GM18505 (cell line): Measurements from ENCODE around the gene PRAMEF1.
"Not testable (repeated sequence)": the region's sequence is repeated elsewhere in the genome, so short reads cannot be mapped to it uniquely, and the experiment has no call there.

Experiments used
- ATAC-seq: cut with Tn5 transposase; IDR thresholded peaks from one replicate; pipeline ENCODE4 v1.9.1; 2021; ENCODE audit not compliant: unreplicated experiment
- POLR2A ChIP-seq: IDR thresholded peaks from 4 replicates; pipeline ENCODE4 v1.6.1; 2011; ENCODE audit warnings: borderline replicate concordance; ENCODE audit not compliant: insufficient read depth, insufficient read length; ENCODE audit errors: extremely low read depth

PRAMEF1 gene

DNA sequence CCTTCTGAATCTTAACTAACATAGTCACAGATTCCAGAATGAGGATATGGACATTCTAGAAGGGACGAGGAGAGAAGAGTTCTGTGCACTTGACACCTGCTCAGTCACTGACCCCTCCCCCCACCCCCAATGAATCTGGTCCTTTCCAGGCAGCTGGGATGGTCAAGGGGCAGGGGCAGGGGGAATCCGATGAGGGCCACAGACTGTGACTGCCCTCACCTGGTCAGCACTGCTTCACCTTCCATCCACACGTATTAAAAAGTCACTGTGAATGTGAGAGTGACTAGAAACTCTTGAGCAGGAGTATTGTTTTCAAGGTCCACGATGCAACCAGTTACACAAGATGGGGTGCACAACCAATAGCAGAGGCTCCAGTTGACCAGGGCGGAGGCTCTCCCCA, 27.2 kb upstream of the PRAMEF1 start:
- no peak for ATAC-seq
- no peak for TF ChIP-seq POLR2A

DNA sequence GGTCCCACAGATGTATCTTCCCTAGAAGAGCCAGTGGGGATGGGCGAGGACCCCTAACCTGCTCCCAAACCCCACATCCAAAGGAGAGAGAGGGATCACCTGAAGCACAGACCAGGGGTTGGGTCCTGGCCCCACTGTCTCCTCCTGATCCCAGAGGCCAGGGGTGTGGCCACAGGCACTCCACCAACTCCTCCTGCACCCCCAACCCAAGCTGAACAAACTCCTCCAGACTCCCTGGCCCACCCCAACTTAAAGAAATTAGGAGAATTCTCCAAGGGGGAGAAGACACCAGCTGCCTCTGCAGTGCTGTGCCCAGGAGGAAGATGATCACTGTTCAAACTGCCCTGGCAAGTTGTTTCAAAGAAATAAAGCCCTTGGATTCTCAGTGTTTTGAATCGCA, 22.2 kb upstream of the PRAMEF1 start:
- ATAC-seq, result no peak
- no peak for TF ChIP-seq POLR2A

DNA sequence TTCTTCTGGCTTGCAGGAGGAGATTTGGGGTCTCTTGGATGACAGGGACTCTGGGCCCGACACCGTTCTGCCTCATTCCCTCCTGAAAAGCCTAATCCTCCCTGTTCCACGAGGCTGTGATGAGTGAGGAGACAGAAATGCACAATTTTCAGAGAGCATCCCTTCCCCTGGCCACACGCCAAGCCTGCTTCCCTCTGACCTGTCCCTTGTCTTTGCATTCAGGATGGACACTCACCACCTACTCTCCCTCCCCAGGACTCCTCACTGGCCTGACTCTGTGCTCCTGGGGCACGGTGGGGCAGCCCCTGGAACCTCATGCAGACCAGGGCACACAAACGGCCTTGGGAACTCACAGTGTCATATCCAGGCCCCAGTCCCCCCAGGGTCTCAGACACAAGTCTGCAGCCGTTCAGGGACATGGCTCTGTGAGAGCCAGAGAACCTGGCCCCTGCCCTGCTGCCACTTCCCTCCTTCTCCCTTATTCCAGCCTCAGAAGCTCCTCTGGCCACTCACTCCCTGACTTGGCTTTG, 21.2 kb upstream of the PRAMEF1 start:
- TF ChIP-seq POLR2A, result no peak

DNA sequence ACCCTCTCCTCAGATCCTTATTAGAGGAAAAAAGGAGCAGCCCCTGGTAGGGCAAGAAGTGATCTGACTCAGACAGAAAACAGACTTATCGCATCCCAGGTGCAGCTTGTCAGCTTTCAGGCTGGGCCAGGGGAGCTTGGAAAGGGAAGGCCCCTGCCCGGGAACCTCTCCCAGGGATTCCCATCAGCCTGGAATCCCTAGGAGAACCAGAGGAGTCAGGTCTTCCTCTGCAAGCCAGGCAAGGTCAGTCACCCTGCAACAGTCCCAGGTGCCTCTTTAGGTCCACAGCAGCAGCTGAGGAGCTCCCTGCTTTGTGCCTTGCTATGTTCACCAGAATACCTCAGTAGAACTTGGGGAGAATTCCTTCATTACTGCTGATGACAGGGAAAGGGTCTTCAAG, 20.6 kb upstream of the PRAMEF1 start:
- TF ChIP-seq POLR2A, result no peak

More for the DNA sequence above, 21.2 kb upstream of the PRAMEF1 start:
- no peak for ATAC-seq

DNA sequence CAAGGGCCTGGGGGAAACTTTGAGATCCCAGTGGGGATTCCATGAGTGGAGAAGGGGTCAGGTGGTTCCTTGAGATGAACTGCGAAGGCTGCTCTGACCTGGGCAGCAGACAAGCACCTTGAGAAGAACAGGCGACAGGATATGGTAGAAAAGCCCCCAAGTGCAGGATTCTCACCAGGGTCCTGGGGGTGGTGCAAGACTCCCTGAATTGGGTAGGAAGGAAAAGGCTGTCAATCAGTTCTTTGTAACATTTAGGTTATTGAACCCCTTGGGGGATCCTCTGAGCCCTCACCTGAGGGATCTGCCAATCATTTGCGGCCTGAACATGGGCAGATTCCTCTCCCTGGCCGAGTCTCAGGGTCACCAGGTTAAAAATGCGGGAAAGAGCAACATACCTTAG, 20.0 kb upstream of the PRAMEF1 start:
- ATAC-seq, result no peak
- no peak for TF ChIP-seq POLR2A

More for the DNA sequence above, 20.6 kb upstream of the PRAMEF1 start:
- no peak for ATAC-seq

DNA sequence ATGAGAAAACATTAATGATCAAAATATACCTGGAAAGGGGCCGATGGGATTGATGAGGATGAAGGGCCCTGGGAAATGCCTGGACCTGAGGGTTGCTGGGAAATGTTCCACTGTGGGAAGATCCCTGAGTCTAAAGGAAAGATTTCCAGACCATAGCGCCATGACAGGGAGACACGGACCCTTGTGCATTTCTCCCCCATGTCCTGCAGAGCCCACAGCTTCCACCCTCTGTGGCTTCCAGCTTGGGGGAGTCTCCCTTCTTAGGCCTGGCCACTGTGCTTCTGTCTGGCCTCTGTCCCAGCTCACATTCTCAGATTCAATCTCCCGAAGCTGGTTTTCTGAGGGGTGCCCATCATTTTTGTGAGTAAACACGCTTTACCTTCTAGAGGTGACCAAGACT, 18.7 kb upstream of the PRAMEF1 start:
- TF ChIP-seq POLR2A, result no peak

DNA sequence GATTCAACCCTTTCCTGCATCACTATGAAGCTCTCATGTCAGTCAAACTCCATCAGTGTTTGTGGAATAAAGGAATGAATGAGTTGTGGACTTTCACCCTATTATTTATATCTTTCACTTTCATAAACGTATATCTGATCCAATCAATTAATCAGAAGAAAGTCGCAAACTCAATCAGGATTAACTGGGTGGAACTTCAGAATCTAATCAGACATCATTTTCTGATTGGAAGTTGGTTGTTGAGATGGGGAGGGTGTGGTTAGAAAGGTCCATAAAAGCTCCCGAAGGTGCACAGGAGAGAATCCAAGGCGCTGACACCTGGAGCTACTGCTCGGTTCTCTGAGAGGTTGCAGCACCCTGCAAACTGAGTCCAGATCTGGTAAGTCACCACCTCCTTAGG, 17.8 kb upstream of the PRAMEF1 start, which contains the start of gene PRAMEF12:
TSS of gene PRAMEF12 (plus strand) at position 301 of the 400 bp plus-strand sequence. CDS start 1,130 bp downstream, outside the sequence.
- ATAC-seq, result no peak
- TF ChIP-seq POLR2A, result no peak

More for the DNA sequence above, 18.7 kb upstream of the PRAMEF1 start:
- no peak for ATAC-seq

DNA sequence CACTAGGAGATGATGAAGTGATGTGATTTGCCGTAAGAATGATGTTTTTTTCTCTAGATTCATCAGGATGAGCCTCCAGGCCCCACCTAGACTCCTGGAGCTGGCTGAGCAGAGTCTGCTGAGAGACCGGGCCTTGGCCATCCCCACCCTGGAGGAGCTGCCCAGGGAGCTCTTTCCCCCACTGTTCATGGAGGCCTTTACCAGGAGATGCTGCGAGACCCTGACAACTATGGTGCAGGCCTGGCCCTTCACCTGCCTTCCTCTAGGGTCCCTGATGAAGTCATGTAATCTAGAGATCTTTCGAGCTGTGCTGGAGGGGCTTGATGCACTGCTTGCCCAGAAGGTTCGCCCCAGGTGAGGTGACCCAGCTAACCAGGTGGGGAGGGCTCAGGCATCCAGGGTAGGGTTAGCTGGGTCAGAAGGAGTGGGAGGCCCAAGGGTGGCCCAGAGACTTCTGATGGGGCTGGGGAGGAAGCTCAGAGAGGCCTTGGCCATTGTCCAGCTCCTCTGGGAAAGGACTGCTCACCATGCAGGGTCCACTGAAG, 16.3 kb upstream of the PRAMEF1 start:
- TF ChIP-seq POLR2A, result no peak
- no peak for ATAC-seq

DNA sequence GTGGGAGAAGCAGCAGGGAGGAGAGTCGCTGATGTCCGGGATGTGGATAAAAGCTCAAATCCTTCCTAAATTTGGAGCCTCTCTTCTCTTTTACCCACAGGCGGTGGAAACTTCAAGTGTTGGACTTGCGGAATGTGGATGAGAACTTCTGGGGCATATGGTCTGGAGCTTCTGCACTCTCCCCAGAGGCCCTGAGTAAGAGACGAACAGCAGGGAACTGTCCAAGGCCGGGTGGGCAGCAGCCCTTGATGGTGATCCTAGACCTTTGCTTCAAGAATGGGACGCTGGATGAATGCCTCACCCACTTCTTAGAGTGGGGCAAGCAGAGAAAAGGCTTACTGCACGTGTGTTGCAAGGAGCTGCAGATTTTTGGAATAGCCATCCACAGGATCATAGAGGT, 15.8 kb upstream of the PRAMEF1 start:
- TF ChIP-seq POLR2A, result no peak
- ATAC-seq, result no peak

DNA sequence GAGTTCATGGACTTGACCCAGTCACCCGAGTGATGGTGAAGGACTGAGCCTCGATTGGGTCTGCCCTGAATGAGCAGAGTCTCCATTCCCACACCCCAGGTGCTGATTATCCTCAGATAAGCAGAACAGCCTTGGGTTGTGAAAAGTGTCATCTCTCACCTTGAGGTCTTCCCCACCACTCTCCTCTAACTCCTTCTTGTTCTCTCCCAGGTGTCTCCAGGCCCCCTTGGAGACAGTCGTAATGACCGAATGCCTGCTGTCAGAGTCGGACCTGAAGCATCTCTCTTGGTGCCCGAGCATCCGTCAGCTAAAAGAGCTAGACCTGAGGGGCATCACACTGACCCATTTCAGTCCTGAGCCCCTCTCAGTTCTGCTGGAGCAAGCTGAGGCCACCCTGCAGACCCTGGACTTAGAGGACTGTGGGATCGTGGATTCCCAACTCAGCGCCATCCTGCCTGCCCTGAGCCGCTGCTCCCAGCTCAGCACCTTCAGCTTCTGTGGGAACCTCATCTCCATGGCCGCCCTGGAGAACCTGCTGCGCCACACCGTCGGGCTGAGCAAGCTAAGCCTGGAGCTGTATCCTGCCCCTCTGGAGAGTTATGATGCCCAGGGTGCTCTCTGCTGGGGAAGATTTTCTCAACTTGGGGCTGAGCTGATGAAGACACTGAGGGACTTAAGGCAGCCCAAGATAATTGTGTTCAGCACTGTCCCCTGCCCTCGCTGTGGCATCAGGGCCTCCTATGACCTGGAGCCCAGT, 14.2 kb upstream of the PRAMEF1 start:
- no peak for ATAC-seq
- no peak for TF ChIP-seq POLR2A

DNA sequence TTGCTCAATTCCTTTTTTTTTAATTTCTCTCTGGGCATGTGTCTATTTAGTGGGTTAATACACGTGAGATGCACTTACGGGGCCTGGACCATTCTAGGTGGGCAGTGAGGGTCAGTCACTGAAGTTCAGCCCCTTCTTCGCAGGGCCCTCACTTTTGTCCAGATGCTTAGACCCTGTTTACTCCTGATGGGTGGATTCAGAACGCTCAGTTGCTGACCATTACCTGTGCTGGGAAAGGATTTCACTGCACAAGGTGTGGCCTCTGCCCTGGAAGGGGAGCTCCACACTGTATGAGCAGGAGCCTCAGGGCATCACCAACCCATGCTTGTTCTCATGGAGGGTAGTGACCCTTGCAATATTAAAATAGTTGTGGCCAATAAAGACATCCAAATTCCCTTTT, 13.1 kb upstream of the PRAMEF1 start:
- no peak for ATAC-seq
- TF ChIP-seq POLR2A, result no peak

DNA sequence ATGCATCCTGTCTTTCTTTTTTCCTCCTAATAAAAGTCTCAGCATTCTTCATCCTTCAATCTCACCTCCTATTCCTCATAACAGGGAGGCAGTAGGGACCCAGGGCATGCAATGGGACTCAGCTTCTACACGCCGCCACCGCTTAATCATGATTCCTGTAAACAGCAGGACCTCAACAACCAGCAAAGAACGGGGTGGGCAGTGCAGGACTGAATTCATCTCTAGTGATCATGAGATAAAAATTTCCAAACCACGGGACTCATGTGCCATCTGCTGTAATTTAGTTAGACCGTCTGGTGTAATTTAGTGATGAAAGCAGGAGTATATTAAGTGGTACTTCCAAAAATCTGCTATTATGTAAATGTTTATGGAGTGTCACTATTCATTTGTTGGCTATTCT, 12.3 kb upstream of the PRAMEF1 start:
- TF ChIP-seq POLR2A, result no peak
- ATAC-seq, result no peak

DNA sequence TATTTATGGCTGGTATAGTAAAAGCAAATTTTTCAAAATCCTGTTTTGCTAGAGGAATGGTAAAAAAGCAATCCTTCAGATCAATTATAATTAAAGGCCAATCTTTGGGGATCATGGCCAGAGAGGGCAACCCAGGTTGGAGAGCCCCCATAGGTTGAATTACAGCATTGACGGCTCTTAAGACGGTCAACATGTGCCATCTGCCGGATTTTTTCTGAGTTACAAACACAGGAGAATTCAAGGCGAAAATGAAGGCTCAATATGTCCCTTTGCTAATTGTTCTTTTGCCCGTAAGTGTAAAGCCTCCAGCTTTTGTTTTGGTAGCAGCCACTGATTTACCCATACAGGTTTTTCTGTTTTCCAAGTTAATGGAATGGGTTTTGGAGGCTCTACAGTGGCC, 9.7 kb upstream of the PRAMEF1 start:
- ATAC-seq, result not testable (repeated sequence)

DNA sequence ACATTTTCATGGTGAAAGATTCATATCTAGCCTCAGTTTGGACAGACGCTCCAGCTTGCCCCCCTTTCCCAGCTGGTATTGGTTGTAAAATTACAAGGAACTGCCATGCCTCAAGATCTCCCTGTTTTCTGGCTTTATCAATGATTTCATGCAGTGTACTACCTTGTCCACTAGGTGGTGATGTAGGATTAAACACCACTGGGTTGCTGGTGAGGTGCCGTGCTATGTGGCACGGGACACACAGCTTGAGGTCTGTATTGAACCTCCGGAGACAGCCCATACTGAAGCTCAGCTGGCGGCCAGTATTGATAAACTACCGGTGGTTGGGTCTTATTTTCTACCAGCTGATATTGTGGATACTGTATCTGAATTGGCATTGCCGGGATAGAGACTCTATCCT, 7.4 kb upstream of the PRAMEF1 start:
- ATAC-seq, result not testable (repeated sequence)

DNA sequence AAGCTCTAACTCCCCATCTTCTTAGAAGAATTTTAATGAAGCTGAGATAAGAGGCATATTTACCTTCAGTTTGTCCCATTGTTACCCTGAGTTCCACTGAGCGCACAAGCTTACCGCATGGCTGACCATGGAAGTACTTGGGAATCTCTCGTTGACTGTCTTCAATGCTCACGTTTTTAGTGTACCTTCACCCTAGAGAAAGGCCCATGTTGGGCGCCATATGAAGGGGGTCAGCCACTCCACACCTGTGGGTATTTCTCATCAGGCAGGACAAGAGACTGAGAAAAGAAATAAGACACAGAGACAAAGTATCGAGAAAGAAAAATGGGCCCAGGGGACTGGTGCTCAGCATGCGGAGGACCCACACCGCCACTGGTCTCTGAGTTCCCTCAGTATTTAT, 6.5 kb upstream of the PRAMEF1 start:
- ATAC-seq, result not testable (repeated sequence)
